Measurements from ENCODE around the gene NEK6.

DNA sequence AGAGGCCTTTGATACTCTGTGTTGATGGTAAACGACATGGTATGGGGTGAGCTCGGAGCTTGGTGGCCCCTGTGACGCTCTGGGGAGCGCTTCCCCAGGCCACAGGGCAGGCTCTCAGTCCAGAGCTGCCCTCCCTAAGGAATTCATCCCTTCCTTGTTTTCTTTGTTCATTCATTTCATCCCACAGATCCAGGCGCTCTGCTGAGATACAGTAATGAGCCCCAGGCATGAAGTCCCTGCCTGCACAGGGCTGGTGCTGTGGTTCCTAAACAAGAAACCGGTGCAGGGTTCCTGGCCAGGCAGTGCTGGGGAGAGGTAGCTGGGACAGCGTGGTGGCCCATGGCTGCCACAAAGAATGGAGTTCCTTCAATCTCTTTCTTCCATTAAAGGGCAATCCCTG lies 14.4 kb downstream of the NEK6 start:
- TF ChIP-seq CTCF (conservative IDR thresholded peaks at IDR 0.05; ENCODE audit: low read depth, low read length) (no peak), EZH2 (IDR thresholded peaks at IDR 0.05; ENCODE audit: low read length, unreplicated experiment) (no peak)
